CD4-positive, alpha-beta T cell treated with Interleukin-1 beta for 1 hour (primary cell): ENCODE results near the gene HNRNPM.
"Not testable (repeated sequence)": the region's sequence is repeated elsewhere in the genome, so short reads cannot be mapped to it uniquely, and the experiment has no call there.

Experiments used
- DNase-seq, 2 donors: peaks; one replicate each; pipeline ENCODE4 v3.0.0-alpha.2; 2020 to 2022

The HNRNPM gene, protein sequence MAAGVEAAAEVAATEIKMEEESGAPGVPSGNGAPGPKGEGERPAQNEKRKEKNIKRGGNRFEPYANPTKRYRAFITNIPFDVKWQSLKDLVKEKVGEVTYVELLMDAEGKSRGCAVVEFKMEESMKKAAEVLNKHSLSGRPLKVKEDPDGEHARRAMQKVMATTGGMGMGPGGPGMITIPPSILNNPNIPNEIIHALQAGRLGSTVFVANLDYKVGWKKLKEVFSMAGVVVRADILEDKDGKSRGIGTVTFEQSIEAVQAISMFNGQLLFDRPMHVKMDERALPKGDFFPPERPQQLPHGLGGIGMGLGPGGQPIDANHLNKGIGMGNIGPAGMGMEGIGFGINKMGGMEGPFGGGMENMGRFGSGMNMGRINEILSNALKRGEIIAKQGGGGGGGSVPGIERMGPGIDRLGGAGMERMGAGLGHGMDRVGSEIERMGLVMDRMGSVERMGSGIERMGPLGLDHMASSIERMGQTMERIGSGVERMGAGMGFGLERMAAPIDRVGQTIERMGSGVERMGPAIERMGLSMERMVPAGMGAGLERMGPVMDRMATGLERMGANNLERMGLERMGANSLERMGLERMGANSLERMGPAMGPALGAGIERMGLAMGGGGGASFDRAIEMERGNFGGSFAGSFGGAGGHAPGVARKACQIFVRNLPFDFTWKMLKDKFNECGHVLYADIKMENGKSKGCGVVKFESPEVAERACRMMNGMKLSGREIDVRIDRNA

DNA sequence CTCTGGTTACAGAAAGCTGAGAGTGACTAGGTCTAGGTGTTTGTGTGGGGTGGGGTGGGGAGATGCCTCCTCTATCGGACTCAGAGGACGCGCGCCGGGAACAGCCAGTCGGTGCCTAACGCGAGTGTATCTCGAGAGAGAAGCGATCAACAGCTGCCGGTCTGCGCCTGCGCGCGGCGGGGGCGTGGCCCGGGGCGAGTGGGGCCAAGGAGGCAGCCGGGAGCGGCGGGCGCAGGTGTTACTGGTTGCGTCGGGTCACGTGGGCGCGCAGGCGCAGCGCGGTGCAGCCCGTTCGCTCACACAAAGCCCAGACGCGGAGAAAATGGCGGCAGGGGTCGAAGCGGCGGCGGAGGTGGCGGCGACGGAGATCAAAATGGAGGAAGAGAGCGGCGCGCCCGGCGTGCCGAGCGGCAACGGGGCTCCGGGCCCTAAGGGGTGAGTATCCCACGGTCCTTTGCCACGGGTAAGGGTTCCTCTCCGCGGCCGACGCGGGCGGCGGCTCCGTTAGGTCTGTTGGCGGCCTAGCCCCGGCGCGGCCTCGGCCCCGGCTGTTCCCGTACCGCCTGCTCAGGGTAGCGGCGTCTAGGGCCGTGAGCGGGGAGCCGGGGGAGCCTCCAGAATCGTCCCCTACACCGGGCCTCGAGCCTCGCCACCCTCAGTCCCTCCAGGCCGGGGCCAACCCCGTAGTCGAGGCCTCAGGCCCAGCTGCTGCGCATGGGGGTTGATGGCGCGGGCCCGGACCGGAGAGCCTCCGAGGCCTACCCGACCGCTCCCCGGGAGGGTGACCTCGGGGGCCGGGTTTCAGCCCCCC is at the start of gene HNRNPM:
Gene HNRNPM (plus strand): TSS at position 299 of the 811 bp plus-strand sequence. CDS start 24 bp downstream, at position 323.
- DNase-seq: peak; percentile 100

DNA sequence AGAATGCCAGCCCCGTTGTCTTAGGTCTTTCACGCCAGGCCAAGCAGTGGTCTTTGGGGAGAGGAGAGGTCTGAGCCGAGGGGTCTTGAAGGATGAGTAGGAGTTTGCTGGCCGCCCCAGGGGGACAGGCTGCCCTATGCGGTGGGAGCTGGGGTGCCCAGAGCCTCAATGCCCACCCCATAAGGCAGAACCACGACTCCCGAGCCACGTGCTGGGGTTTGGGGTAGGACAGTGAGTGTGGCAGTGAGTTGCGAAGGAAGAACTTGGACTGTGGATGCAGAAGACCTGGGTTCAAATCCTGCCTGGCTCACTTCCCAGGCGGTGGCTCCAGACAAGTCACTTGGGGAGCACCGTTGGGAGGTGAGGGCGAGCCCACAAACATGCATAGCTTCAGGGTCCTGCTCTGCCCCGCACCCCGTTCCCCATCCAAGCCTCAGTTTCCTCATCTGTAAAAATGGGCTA is 49.1 kb upstream of the HNRNPM start:
- no peak for DNase-seq

DNA sequence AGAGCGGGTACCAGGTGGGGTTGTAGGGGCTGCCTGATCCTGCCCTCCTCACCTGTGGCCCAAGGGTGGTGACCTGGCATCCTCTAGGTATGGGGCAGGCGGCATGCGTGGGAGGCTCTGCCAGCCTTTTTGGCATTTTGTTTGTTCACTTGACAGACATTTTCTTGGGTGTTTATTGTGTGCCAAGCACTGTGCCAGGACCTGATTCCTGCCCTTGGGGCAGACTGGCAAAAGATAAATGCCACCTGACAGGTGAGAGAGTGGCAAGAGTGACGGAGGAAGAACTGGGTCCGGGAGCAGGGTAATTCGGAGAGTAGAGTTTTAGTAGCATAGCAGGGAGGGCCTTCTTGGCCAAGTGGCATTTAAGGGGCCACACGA is 48.6 kb upstream of the HNRNPM start:
- DNase-seq: no peak

DNA sequence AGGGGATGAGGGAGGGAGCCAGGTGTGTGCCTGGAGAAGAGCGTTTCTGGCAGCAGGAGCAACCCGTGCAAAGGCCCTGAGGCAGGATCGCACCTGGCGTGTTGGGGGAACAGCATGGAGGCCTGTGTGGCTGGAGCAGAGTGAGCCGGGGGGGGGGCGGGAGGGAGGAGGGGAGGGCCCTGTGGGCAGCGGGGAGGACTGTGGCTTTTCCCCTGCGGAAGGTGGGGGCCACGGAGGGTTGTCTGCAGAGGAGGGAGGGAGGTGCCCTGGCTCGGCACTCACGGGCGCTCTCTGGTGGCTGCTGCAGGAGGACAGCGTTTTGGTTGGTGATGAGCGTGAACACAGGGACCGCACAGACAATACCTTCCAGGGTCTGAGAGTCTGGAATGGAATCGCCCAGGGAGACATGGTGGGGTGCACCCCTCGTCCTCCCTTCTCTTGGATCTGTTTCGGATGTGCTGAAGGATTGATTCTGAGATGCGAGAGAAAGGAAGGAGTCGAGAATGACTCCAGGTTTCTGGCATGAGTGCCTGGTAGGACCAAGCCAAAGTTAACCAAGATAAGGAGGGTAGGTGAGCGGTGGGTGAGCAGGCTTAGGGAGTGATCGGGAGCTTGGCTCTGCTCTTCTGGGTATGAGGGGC is 48.1 kb upstream of the HNRNPM start:
- peak; percentile 82 to 83 for DNase-seq

DNA sequence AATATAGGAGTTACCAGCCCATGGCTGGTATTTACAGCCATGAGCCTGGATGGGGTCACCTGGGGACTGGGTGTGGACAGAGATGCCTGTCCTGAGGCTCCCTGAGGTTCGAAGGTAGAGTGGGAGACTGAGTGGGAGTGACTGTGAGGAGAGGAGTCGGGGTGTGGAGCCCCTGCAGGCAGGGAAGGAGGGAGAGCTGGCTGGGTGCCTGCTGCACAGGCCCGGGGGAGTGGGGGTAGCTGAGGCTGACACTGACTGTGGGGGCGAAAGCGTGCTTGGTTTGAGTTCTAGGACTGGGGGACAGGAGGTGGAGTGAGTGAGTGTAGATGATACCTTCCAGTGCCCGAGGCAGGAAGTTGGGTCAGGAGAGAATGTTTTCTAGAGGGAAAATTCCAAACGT is 47.5 kb upstream of the HNRNPM start:
- no peak for DNase-seq

DNA sequence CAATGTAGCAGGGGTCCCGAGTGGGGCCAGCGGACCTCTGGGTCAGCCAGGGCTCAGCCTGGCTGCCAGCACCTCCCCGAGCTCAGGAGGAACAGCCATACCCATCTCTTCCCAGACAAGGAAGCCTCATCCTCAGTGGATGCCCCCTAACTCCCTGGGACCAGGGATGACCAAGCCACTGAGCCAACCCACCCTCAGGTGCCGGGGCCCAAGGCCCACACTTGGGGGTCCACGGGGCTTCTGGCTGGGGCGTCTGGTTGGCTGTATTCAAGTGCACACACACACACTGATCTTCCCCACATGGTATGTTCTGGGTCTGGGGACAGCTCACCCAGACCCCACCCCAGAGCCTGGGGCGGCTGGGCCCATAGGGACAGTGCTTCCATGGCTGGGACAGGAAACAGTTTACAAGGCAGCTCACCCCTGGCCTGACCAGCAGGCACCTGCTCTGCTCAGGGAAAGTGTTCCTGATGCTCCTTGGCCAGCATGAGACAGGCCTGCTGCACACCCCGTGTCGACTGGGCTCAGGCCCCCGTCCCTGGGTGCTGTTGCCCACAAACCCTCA is 46.9 kb upstream of the HNRNPM start:
- DNase-seq: no peak

DNA sequence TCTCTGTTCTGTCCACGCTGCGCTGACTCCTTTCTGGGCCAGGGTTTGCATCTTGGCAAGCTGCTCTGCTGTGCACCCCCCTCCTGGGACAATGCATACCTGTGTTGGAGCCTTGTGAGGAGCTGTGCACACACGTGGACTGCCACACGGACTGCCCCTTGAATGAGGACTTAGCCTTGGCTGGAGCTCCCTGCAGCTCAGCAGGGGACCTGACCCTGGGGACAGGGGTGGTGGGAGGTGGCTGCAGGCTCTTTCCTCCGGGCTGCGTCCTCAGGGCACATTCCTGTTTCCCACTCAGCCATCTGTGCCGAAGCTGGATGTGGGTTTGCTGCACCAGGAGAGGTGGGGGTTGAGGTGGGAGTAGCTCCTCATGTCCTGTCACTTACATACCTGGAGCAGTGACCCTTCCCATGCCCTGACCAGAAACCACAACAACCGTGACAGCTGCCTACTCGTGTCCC is 46.4 kb upstream of the HNRNPM start:
- DNase-seq: no peak

DNA sequence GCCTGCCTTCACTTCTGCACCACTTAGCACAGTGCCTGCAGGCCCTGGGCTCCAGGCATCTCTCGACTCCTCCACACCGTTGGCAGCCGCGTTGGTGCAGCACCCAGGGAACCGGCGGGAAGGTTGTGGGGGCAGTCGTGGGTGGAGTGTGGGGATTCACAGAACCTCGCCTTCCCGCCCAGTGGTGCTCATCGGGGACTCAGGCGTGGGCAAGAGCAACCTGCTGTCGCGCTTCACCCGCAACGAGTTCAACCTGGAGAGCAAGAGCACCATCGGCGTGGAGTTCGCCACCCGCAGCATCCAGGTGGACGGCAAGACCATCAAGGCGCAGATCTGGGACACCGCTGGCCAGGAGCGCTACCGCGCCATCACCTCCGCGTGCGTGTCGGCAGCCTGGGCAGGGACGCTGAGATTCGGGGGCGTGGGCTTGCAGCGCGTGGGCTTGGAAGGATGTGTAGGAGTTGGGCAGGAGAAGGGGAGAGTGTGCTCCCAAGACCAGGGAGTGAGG is 45.0 kb upstream of the HNRNPM start:
- no peak for DNase-seq

DNA sequence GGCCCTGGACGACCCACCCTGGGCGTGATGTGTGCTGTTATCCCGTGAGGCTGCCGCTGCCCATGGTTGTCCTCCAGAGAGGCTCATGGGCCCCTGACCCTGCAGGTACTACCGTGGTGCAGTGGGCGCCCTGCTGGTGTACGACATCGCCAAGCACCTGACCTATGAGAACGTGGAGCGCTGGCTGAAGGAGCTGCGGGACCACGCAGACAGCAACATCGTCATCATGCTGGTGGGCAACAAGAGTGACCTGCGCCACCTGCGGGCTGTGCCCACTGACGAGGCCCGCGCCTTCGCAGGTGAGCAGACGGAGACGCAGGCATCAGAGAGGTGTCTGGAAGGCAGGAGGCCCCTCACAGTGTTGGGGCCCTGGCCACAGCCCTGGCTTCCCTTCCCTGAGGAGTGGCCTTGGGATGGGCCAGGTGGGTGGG is 42.8 kb upstream of the HNRNPM start:
- DNase-seq: no peak

DNA sequence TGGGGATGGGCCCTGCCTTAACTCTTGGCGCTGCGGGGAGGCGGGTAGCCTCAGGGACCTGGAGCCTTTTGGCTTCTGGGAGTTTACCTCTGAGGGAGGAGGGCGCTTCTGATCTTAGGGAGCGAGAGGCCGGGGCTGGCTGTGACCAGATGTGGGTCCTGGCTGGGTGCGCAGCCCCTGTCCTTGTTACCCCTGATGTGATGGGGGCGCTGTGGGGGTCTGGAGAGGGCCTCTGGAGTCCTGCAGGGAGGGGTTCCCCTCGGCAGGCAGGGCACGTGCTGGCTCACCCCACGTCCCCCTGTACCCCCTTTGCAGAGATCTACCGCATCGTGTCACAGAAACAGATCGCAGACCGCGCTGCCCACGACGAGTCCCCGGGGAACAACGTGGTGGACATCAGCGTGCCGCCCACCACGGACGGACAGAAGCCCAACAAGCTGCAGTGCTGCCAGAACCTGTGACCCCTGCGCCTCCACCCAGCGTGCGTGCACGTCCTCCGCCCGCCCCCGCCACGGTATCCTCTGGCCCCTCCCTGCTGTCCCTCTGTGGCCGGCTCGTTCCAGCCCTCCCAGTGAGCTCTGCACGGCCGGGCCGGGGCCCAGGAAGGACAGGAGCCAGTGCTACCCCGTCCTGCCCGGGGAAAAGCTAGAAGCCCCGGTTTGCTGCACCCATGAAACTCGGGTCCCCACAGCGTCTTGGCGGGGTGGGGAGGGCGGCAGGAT is 41.5 kb upstream of the HNRNPM start:
- DNase-seq: no peak

DNA sequence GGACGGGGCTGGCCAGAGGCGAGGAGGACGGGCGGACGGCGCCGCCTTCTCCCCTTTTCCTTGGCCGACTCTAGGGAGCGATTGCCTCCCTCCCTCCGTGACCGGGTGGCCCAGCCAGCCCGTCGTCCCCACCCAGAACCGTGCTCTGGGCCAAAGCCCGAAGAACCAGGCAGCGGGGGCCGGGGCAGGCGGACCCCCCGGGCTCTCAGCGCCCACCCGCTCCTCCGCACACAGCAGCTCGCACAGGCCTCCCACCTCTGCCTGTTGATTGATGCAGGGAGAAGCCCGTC is 41.0 kb upstream of the HNRNPM start:
- no peak for DNase-seq

DNA sequence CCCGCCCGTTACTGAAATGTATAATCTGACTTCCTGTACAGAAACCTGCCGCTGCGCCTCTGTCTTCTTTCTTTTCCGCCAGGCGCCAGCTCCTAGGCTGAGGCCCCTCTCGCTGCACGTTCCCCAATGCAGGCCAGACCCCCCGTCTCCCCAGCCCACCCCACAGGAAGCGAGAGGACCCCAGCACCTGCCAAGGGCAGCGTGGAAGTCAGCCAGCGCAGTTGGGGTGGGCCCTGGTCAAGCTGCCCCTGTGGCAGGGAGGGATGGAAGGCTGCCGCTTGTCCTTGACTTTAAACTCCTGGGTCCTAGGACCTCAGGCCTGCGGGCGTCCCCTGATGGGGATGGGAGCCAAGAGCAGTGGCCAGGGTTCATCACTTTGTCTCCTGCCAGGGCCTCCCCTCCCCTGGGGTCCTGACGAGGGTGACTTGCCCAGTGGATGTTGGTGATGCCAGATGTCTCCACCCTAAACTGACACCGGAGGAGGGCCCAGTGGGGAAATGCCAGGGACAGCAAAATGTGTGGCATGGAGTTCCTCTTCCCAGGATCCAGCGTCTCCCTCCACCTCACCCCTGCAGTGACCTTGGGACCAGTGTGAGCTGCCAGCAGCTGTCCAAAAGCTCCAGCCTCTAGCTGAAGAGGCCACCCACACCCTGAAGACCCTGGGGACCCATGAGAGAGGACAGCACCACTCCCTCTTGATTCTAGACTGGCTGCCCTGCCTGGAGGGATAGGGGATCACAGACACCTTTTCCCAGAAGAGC is 40.2 kb upstream of the HNRNPM start:
- no peak for DNase-seq

DNA sequence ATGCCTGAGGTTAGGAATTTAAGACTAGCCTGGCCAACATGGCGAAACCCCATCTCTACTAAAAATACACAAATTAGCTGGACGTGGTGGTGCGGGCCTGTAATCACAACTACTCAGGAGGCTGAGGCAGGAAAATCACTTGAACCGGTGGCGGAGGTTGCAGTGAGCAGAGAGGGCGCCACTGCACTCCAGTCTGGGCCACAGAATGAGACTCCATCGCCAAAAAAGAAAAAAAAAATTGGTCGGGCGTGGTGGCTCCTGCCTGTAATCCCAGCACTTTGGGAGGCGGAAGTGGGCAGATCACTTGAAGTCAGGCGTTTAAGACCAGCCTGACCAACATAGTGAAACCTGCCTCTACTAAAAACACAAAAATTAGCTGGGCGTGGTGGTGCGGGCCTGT is 34.1 kb upstream of the HNRNPM start:
- not testable (repeated sequence) for DNase-seq

DNA sequence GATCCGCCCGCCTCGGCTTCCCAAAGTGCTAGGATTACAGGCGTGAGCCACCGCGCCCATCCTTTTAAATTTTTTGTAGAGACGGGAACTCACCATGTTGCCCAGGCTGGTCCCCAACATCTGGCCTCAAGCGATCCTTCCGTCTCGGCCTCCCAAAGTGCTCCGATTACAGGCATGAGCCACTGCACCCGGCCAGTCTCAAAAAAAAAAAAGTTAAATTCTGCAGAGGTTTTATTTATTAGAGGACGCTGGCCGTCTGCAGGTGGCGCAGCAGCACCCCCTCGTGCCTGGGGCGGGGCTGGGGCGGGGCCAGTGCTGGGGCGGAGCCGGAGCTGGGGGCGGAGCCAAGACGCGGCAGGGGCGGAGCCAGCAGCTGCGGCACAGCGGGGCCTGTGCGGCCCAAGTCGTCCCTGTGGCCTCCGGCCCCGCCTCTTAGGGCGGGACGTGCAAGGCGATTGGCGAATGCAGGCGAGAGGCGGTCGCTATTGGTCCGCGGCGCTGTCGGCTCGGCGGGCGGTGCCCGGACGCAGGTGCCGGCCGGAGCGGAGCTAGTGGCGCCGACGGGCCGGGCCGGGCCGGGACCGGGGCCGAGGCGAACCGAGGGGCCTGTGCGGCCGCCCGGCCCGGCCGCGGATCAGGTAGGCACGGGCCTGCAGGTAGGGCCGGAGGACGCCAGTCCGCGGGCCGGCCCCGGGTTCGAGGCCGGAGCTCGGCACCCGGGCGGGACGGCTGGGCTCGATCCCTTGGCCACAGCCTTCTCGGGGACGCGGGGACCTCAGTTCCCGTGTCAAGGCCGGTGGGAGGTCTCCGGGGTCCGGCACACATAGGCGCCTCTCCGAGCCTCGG is 31.8 kb upstream of the HNRNPM start, which contains the start of gene MARCHF2:
Gene MARCHF2 (plus strand): TSS at position 523 of the 846 bp plus-strand sequence. CDS start 8,536 bp downstream, outside the sequence.
- peak; percentile 98 for DNase-seq

DNA sequence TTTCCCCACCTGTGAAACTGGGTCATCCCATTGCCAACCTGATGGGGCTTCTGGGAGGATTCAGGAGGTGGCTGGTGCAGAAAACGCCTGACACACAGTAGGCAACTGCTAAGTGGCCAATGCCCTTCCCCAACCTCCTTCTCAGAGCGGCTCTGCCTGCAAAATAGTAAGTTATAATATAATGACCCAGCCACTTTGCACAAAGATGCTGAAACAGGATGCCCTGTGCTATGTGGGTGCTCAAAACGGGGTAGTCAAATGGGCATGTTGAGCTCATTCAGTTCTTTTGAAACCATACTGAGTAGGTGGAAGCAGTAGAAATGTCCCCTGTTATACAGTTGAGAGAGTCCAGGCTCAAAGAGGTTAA is 31.2 kb upstream of the HNRNPM start:
- no peak for DNase-seq

DNA sequence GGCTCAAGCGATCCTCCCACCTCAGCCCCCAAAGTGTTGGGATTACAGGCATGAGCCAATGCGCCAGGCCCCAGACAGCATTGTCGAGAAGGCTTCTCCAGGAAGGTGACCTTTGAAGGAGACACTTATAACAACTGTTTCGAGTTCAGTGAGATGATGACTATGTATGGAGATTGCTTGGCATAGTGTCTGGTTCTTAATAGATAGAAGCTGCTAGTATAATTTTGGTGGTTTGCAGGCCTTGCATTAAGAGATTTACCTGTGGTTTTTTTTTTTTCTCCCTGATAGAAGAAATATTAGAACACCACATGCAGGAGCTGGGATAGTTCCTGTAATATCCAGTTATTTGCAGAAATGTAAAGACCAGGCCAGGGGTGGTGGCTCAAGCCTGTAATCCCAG is 28.0 kb upstream of the HNRNPM start:
- no peak for DNase-seq

DNA sequence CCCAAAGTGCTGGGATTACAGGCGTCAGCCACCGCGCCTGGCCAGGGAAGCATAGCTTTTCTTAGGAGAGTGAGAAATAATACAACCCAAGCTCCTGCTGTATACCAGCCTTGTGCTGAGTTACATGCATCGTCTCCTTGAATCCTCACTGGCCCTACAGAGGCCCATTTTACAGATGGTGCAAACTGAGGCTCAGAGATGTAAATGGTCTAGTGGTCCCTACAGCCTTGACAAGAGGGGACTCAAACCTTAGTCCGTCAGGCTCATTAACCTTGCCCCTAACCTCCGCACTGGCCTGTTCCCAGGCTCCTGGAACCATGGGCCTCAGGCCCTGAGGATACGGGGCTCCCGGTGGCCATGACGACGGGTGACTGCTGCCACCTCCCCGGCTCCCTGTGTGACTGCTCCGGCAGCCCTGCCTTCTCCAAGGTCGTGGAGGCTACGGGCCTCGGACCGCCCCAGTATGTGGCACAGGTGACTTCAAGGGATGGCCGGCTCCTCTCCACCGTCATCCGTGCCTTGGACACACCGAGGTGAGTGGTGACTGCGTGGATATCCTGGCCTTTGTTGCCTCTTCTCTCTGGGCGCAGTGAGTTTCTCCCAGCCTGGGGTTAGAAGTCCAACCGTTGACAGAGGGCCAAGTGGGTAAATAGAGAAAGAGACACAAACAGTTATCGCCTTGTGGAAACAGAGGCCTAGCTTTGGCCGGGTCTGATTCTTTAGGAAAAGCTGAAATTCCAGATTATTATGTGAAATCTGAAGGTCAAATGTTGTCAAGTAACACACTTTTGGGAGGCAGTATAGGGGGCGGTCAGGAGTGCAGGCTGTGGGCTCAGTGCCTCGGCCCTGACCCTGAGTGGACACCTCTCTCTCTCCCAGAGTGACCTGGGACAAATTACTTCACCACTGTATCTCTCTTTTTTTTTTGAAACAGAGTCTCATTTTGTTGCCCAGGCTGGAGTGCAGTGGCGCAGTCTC is 23.0 kb upstream of the HNRNPM start:
- DNase-seq: no peak

DNA sequence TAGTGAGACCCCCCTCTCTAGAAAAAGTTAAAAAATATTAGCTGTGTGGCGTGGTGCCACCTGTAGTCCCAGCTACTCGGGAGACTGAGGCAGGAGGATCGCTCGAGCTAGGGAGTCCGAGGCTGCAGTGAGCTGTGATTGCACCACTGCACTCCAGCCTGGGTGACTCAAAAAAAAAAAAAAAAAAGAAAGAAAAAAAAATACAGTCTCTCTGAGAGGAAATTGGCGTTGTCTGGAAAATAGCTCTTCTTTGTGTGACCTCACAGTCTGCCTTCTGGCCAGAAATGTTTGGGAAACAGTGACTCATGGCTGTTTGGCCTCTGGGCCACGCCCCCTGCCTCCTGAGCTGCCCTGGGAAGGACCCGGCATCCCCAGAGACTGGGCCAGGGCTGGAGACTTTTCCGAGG is 21.0 kb upstream of the HNRNPM start:
- DNase-seq: peak in 1 of 2 donors; percentile 69
